ENCODE results near the gene LRCH3. TPM values are rescaled to one million over a fixed set of nuclear protein-coding genes. Genes with fewer than 3 reads are reported as not detected.
A peak's percentile ranks its signal among the peaks of the same experiment; 100 is the strongest.
"Not testable (repeated sequence)": the region's sequence is repeated elsewhere in the genome, so short reads cannot be mapped to it uniquely, and the experiment has no call there.

The LRCH3 gene
- total and polyA plus RNA-seq, 4 donors = 44.5 to 84.6 (median 58.0) TPM

DNA sequence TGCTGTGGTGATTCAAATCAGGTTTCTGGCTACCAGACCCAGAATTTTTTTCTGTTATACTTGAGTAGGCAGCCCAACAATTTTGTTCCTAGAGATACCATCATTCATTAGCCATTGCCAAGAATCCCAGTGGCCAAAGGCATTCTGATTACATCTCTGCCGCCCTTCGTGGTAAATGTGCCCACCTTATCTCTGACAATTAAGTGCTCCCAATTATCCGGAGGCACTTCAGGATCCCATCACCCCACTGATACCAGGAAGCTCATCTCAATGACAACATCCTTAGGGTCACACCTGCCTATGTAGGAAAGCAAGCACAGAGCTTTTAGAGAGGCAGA is 115.8 kb downstream of the LRCH3 start:
- Histone ChIP-seq H3K36me3 (ENCODE audit: control insufficient read depth, insufficient read depth, low read length) (no peaks in the 10 kb centered on the region), H3K4me1 (ENCODE audit: control insufficient read depth, insufficient read depth, low read length) (peaks cover 3% of the 10 kb centered on the region), H3K27me3 (ENCODE audit: control insufficient read depth, insufficient read depth, low read length) (no peaks in the 10 kb centered on the region), H3K27ac (ENCODE audit: low read depth, low read length) (no peak overlapping the region), H3K9me3 (ENCODE audit: control insufficient read depth, insufficient read depth, low read length) (no peaks in the 10 kb centered on the region), H3K4me3 (ENCODE audit: low read depth, low read length) (no peak overlapping the region)
- WGBS (ENCODE audit: insufficient coverage) = 90% methylated on average over 3 of the region's 3 CpGs
- DNase-seq (ENCODE audit: low read depth in 4 of 6, low spot score in 6 of 6) = no peak

DNA sequence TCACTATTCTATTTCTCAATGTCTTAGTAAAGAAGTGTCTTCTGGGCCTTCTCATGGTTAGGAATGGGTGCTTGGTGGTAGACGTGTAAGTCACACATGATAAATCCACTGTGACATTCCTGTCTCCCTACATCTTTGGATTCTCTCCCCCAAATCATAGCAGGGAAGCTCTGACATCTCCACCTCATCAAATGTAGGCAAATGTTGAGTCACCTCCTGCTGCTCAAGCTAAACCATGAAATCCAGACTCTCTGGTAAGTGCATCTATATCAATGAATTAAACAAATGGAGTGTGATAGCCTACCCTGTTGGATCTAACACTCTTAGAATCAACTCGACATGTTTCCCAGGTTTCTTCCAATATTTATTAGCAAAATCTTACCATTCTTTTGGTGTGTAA is 116.1 kb downstream of the LRCH3 start:
- peaks cover 3% of the 10 kb centered on the region for H3K4me1 ChIP-seq (ENCODE audit: control insufficient read depth, insufficient read depth, low read length)
- no peaks in the 10 kb centered on the region for H3K36me3 ChIP-seq (ENCODE audit: control insufficient read depth, insufficient read depth, low read length)
- no peak for DNase-seq (ENCODE audit: low read depth in 4 of 6, low spot score in 6 of 6)
- H3K9me3 ChIP-seq (ENCODE audit: control insufficient read depth, insufficient read depth, low read length) = no peaks in the 10 kb centered on the region
- H3K27ac ChIP-seq (ENCODE audit: low read depth, low read length) = no peak overlapping the region
- WGBS (ENCODE audit: insufficient coverage) = no CpG with 5 or more reads among the region's 2 CpGs
- no peaks in the 10 kb centered on the region for H3K27me3 ChIP-seq (ENCODE audit: control insufficient read depth, insufficient read depth, low read length)
- H3K4me3 ChIP-seq (ENCODE audit: low read depth, low read length) = no peak overlapping the region

DNA sequence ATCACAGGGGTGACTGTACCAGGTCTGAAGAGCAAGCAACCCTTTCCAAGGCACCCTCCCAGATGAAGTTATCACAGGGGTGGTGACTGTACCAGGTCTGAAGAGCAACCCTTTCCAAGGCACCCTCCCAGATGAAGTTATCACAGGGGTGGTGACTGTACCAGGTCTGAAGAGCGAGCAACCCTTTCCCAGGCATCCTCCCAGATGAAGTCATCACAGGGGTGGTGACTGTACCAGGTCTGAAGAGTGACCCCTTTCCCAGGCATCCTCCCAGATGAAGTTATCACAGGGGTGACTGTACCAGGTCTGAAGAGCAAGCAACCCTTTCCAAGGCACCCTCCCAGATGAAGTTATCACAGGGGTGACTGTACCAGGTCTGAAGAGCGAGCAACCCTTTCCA is 117.5 kb downstream of the LRCH3 start:
- not testable (repeated sequence) for H3K9me3 ChIP-seq (ENCODE audit: control insufficient read depth, insufficient read depth, low read length); H3K27me3 ChIP-seq (ENCODE audit: control insufficient read depth, insufficient read depth, low read length); DNase-seq (ENCODE audit: low read depth in 4 of 6, low spot score in 6 of 6); H3K27ac ChIP-seq (ENCODE audit: low read depth, low read length); H3K4me1 ChIP-seq (ENCODE audit: control insufficient read depth, insufficient read depth, low read length); H3K36me3 ChIP-seq (ENCODE audit: control insufficient read depth, insufficient read depth, low read length); H3K4me3 ChIP-seq (ENCODE audit: low read depth, low read length)
- WGBS (ENCODE audit: insufficient coverage) = 100% methylated on average over 1 of the region's 2 CpGs

DNA sequence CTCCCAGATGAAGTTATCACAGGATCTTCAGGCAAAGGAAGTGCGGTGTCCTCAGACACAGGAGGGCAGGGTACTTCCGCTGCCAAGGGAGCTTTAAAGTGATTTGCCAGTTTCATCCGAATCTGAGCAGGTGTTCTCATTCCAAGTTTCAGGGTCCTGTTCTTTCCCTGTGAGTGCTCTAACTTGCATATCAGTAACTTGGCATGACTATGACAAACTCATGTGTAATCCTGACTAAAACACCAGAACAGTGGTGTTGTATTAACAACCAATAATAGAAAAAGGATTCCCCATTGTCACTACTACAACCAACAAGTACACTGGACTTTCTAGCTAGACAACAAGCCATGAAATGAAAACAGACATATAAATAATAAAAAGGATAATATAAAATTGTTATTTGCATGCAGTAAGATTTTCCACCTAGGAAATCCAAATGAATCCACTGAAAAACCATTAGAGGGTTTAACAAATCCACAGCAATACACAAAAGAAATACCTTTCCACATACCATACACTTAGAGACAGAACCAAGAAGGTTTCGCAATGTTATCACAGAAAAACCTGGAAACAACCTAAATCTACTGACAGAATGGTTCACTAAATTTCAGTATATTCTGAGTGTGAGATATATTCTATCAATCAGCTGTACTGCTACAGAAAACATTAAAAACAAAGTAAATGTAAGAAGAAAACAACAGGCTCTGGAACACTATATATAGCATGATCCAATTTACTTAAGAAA is 118.1 kb downstream of the LRCH3 start:
- H3K27me3 ChIP-seq (ENCODE audit: control insufficient read depth, insufficient read depth, low read length) = no peaks in the 10 kb centered on the region
- peaks cover 7% of the 10 kb centered on the region for H3K36me3 ChIP-seq (ENCODE audit: control insufficient read depth, insufficient read depth, low read length)
- no peak overlapping the region for H3K27ac ChIP-seq (ENCODE audit: low read depth, low read length)
- no peaks in the 10 kb centered on the region for H3K9me3 ChIP-seq (ENCODE audit: control insufficient read depth, insufficient read depth, low read length)
- H3K4me3 ChIP-seq (ENCODE audit: low read depth, low read length) = no peak overlapping the region
- no peak for DNase-seq (ENCODE audit: low read depth in 4 of 6, low spot score in 6 of 6)
- peaks cover 7% of the 10 kb centered on the region for H3K4me1 ChIP-seq (ENCODE audit: control insufficient read depth, insufficient read depth, low read length)
- 100% methylated on average over 3 of the region's 4 CpGs for WGBS (ENCODE audit: insufficient coverage)

DNA sequence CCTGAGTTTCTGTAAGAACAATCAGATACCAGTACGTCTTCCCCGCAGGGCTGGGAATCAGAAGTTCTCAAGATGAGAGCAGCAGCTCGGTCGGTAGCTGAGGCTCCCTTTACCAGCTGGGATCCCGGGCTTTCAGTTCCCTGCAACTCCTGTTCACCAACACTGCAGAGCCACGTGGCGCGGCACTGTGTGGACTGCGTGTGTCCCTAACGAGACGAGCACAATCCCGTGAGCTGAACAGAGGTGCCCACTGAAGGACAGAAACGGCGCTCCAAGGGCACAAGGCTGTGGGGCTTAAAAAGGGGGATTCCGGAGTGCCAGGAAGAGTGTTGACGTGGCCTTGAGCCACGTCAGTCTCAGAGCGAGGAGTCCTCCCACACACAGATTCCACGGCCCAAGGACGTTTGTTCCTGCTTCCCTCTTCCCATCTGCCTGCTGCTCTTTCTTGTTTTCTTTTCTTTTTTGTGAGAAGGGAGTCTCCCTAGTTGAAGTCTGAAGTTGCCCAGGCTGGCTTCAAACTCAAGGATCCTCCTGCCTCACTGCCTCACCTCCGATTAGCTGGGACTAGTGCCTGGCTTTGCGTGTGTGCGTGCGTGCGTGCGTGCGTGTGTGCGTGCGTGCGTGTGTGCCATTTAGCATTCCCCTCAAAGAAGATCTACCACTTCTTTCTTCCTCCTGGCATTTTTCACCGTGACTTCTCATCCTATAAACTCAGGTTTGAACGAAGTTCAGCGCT is 121.9 kb downstream of the LRCH3 start:
- WGBS (ENCODE audit: insufficient coverage) = 80% methylated on average over 22 of the region's 33 CpGs
- peaks cover 4% of the 10 kb centered on the region for H3K4me1 ChIP-seq (ENCODE audit: control insufficient read depth, insufficient read depth, low read length)
- peaks cover 13% of the 10 kb centered on the region for H3K36me3 ChIP-seq (ENCODE audit: control insufficient read depth, insufficient read depth, low read length)
- H3K4me3 ChIP-seq (ENCODE audit: low read depth, low read length) = no peak overlapping the region
- DNase-seq (ENCODE audit: low read depth in 4 of 6, low spot score in 6 of 6) = peak in 1 of 6 donors; percentile 47
- H3K9me3 ChIP-seq (ENCODE audit: control insufficient read depth, insufficient read depth, low read length) = no peaks in the 10 kb centered on the region
- no peak overlapping the region for H3K27ac ChIP-seq (ENCODE audit: low read depth, low read length)
- no peaks in the 10 kb centered on the region for H3K27me3 ChIP-seq (ENCODE audit: control insufficient read depth, insufficient read depth, low read length)

DNA sequence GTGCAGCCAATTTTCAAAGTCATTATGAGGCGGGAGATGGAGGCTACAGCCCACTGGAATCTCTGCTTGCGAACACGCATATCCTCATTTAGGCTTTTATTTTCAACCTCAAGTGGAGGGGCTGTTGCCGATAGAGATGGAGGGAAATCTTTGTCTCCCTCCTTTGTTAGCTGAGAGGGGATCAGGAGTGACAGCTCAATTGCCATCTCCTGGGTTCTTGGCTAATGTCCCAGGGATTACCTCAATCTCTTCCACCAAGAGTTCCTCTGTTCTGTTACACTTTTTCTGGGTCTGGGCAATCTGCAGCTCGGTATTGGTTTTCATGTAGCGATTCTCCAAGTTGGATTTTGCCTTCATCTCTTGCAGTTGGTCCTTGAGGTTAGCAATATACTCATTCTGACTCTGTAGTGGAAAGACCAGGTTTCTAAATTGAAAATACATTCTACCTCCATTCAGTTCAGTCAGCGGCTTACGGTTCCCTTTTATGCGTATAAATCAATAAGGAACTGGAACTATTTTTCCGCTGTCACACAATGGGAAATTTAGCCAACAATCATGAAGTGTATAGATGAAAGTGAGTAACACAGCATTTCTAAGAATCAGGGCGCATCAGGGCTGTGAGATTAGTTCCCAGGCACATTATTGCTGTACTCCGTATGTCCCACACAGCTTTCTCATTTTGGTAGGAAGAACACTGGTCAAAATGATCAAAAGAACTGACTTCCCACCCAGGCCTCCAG is 122.8 kb downstream of the LRCH3 start:
- H3K4me1 ChIP-seq (ENCODE audit: control insufficient read depth, insufficient read depth, low read length) = peaks cover 4% of the 10 kb centered on the region
- H3K27me3 ChIP-seq (ENCODE audit: control insufficient read depth, insufficient read depth, low read length) = no peaks in the 10 kb centered on the region
- peak in 2 of 6 donors; percentile 14 to 35 for DNase-seq (ENCODE audit: low read depth in 4 of 6, low spot score in 6 of 6)
- no peak overlapping the region for H3K27ac ChIP-seq (ENCODE audit: low read depth, low read length)
- H3K4me3 ChIP-seq (ENCODE audit: low read depth, low read length) = no peak overlapping the region
- WGBS (ENCODE audit: insufficient coverage) = 94% methylated on average over 5 of the region's 12 CpGs
- H3K36me3 ChIP-seq (ENCODE audit: control insufficient read depth, insufficient read depth, low read length) = peaks cover 13% of the 10 kb centered on the region
- H3K9me3 ChIP-seq (ENCODE audit: control insufficient read depth, insufficient read depth, low read length) = no peaks in the 10 kb centered on the region

DNA sequence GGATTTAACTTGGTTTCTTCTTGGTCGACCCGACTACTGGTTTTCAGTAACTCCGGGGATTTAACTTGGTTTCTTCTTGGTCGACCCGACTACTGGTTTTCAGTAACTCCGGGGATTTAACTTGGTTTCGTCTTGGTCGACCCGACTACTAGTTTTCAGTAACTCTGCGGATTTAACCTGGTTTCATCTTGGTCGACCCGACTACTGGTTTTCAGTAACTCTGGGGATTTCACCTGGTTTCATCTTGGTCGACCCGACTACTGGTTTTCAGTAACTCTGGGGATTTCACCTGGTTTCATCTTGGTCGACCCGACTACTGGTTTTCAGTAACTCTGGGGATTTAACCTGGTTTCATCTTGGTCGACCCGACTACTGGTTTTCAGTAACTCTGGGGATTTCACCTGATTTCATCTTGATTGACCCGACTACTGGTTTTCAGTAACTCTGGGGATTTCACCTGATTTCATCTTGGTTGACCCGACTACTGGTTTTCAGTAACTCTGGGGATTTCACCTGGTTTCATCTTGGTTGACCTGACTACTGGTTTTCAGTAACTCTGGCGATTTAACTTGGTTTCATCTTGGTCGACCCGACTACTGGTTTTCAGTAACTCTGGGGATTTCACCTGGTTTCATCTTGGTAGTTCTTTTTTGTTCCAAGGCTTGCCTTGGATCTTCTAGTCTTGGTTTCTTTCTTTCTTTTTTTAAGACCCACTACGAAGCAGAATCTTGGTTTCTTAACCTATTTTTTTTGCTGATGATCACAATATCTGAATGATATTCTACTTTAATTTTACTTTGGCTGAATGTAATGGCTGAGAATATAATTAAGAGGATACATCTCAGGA is 130.6 kb downstream of the LRCH3 start:
- not testable (repeated sequence) for DNase-seq (ENCODE audit: low read depth in 4 of 6, low spot score in 6 of 6); H3K4me1 ChIP-seq (ENCODE audit: control insufficient read depth, insufficient read depth, low read length); H3K27ac ChIP-seq (ENCODE audit: low read depth, low read length); H3K27me3 ChIP-seq (ENCODE audit: control insufficient read depth, insufficient read depth, low read length); H3K4me3 ChIP-seq (ENCODE audit: low read depth, low read length); H3K9me3 ChIP-seq (ENCODE audit: control insufficient read depth, insufficient read depth, low read length)
- WGBS (ENCODE audit: insufficient coverage) = 96% methylated on average over 15 of the region's 24 CpGs
- peaks cover 18% of the 10 kb centered on the region for H3K36me3 ChIP-seq (ENCODE audit: control insufficient read depth, insufficient read depth, low read length)

DNA sequence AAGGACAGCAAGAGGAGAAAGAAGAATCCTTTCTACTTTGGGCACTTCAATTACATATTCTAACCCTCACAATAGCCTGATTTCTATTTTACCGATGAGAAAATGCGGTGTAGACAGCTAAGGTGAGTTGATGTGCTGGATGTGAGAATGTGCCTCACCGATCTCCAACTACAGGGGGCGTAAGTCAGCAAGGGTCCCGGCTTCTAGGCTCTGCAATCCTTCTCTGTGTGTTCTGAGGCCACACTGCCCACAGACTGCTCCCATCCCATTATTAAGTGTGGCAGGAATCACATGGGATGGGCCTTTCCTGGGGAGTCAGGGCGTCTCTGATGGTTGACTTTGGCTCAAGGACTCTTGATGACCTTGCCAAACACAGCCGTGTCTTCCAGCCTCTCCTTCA is 135.4 kb downstream of the LRCH3 start:
- Histone ChIP-seq H3K27ac (ENCODE audit: low read depth, low read length) (no peak overlapping the region), H3K4me3 (ENCODE audit: low read depth, low read length) (no peak overlapping the region), H3K27me3 (ENCODE audit: control insufficient read depth, insufficient read depth, low read length) (no peaks in the 10 kb centered on the region), H3K9me3 (ENCODE audit: control insufficient read depth, insufficient read depth, low read length) (no peaks in the 10 kb centered on the region), H3K36me3 (ENCODE audit: control insufficient read depth, insufficient read depth, low read length) (peaks cover 40% of the 10 kb centered on the region), H3K4me1 (ENCODE audit: control insufficient read depth, insufficient read depth, low read length) (no peaks in the 10 kb centered on the region)
- no peak for DNase-seq (ENCODE audit: low read depth in 4 of 6, low spot score in 6 of 6)
- WGBS (ENCODE audit: insufficient coverage) = 76% methylated on average over 2 of the region's 7 CpGs

DNA sequence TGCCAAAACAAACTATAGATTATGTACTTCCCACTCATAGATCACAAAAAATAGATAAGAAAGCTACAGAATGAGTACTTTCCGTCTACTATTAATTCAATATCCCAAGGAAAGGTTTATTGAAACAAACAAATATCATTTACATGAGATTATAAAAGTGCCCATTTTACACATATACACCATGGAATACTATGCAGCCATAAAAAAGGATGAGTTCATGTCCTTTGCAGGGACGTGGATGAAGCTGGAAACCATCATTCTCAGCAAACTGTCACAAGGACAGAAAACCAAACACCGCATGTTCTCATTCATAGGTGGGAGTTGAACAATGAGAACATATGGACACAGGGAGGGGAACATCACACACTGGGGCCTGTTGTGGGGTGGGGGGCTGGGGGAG is 136.5 kb downstream of the LRCH3 start:
- peaks cover 46% of the 10 kb centered on the region for H3K36me3 ChIP-seq (ENCODE audit: control insufficient read depth, insufficient read depth, low read length)
- H3K27ac ChIP-seq (ENCODE audit: low read depth, low read length); H3K27me3 ChIP-seq (ENCODE audit: control insufficient read depth, insufficient read depth, low read length); H3K4me3 ChIP-seq (ENCODE audit: low read depth, low read length); H3K9me3 ChIP-seq (ENCODE audit: control insufficient read depth, insufficient read depth, low read length); DNase-seq (ENCODE audit: low read depth in 4 of 6, low spot score in 6 of 6); H3K4me1 ChIP-seq (ENCODE audit: control insufficient read depth, insufficient read depth, low read length): not testable (repeated sequence)
- no CpG with 5 or more reads among the region's 3 CpGs for WGBS (ENCODE audit: insufficient coverage)

All from spinal cord (tissue), 10 donors.